Fibroblast of villous mesenchyme (primary cell): ENCODE results near the gene DNAJB2. TPM values are rescaled to one million over a fixed set of nuclear protein-coding genes. Genes with fewer than 3 reads are reported as not detected.
"Not testable (repeated sequence)": the region's sequence is repeated elsewhere in the genome, so short reads cannot be mapped to it uniquely, and the experiment has no call there.

ENCODE experiments used
- DNase-seq: peaks from one replicate; pipeline ENCODE4 v3.0.0-alpha.2; 2010; ENCODE audit warnings: low read depth
- H3K4me3 ChIP-seq: 2 replicates; pipeline ENCODE4 v1.5.1; 2011; ENCODE audit warnings: low read depth, mild to moderate bottlenecking, low read length
- total RNA-seq: library from RNA; depleted of rRNA; stranded (reverse); fragments of >200 nt; gene quantifications from 2 replicates; pipeline ENCODE4 v1.2.3, GENCODE V29; 2012
- TF ChIP-seq, protein P1 (sequence below): IDR thresholded peaks from 2 replicates; pipeline ENCODE4 v1.5.1; 2012; ENCODE audit warnings: low read depth, mild to moderate bottlenecking, low read length; ENCODE audit not compliant: insufficient read depth

Gene DNAJB2
- total RNA-seq, 1 donor, result 33.7 TPM

DNA sequence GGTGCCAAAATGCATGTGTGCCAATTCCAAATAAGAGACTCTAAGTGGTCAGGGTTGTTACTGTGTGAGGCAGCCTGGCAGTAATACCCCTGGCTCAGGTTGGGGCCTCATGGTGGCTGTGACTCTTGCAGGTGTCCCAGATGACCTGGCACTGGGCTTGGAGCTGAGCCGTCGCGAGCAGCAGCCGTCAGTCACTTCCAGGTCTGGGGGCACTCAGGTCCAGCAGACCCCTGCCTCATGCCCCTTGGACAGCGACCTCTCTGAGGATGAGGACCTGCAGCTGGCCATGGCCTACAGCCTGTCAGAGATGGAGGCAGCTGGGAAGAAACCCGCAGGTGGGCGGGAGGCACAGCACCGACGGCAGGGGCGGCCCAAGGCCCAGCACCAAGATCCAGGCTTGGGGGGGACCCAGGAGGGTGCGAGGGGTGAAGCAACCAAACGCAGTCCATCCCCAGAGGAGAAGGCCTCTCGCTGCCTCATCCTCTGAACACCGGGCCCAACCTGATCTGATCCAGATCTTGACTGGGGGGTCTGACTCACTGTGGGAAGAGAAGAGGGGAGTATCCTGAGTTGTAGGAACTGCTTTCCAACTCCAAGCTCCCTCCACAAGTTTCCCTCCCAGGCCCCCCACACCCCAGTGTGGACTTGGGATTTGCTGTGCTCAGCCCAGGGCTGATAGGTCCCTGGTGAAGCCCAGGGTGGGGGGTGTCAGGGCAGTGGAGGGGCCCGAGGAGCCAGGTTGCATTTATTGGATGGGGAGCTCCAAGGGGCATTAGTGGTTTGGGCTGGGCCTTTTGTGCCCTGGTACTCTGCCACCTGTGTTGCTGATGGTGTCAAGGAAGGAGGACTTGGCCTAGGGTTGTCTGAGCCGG, 5.6 kb downstream of the DNAJB2 start:
- no peak for DNase-seq
- H3K4me3 ChIP-seq, result no peak overlapping the region
- TF ChIP-seq, protein P1, sequence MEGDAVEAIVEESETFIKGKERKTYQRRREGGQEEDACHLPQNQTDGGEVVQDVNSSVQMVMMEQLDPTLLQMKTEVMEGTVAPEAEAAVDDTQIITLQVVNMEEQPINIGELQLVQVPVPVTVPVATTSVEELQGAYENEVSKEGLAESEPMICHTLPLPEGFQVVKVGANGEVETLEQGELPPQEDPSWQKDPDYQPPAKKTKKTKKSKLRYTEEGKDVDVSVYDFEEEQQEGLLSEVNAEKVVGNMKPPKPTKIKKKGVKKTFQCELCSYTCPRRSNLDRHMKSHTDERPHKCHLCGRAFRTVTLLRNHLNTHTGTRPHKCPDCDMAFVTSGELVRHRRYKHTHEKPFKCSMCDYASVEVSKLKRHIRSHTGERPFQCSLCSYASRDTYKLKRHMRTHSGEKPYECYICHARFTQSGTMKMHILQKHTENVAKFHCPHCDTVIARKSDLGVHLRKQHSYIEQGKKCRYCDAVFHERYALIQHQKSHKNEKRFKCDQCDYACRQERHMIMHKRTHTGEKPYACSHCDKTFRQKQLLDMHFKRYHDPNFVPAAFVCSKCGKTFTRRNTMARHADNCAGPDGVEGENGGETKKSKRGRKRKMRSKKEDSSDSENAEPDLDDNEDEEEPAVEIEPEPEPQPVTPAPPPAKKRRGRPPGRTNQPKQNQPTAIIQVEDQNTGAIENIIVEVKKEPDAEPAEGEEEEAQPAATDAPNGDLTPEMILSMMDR, result no peak

DNA sequence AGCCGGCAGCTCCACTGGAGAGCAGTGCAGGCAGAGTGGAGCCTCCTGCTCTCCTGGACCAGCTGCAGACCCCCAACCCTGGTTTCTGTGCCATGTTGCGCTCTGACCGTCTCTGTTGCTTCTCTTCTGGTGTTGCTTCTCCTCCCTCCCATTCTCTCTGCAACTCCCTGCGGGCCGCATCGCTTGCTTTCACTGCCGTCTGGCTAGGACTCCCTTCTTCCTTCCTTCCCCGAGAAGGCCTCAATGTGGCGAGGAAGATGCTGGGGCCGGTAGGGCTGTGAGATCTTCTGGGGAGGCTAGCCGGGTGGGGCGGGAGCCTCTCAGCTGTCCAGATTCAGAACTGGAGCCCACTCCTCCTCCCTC, 6.2 kb downstream of the DNAJB2 start:
- no peak overlapping the region for H3K4me3 ChIP-seq
- no peak for DNase-seq
- TF ChIP-seq, protein P1, result no peak

DNA sequence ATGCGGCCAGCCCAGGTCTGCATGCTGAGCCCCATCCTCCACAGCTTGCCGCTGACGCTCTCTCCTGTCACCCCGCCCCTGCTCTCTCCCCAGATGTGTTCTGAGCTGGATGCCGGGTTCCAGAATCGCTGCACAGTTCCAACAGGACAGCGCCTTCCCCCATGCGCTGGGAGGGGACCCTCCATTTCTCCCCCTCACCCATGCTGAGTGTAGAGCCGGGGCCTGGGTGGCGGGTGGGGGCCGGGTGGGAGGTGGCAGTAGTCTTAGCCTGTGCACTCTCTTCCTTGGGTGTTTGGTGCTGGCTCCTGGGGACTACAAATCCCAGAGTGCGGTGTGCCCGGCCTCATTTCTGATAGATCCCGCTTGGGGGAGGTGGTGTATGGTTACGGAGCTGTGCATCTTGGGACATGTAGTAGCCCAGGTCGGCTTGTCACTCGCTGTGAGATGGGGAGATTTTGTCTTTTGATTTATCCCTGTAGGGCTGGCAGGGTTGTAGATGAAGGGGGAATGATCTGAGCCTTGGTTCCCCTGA, 6.8 kb downstream of the DNAJB2 start:
- H3K4me3 ChIP-seq, result no peak overlapping the region
- peak; percentile 70 for DNase-seq
- TF ChIP-seq, protein P1, result no peak

DNA sequence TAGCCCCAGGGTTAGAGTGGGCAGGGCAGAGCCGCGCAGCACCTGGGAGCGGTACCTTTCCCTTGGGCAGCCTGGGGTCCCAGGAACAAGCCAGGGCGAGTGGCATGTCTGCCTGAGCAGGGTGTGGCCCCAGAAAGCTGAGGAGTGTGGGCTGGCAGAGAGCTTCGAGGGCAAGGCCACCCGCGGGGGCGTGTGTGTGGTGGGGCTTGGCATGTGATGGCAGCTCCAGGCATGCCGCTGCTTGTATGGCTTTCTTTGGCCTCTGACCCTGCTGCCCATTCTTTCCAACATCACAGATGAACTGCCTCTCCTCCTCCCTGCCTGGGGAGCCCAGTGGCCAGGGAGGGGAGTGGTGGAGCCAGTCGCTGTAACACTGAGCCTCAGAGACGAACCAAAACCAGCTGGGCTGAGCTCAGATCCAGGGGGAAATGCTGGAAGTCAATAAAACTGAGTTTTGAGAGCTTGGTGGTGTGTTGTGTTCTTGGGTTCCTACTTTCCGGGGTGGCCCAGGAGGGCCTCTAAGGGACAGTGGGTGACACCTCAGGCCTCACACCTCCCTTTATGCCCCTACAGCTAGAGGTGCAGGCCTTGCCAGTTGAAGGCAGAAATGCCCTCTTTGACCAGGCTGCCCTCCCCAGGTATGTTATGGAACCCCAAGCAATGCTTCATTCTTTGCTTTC, 7.4 kb downstream of the DNAJB2 start:
- TF ChIP-seq, protein P1, result no peak
- no peak overlapping the region for H3K4me3 ChIP-seq
- DNase-seq, result no peak

DNA sequence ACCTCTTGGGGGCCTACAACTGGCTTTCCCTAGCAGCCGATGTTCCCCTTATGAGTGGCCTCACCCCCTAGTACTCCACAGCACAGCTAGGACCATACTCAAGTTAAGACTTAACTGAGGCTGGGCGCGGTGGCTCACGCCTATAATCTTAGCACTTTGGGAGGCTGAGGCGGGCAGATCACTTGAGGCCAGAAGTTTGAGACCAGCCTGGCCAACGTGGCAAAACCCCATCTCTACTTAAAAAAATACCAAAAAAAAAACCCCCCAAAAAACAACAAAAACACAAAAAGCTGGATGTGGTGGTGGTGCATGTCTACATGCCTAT, 7.9 kb downstream of the DNAJB2 start:
- not testable (repeated sequence) for H3K4me3 ChIP-seq, DNase-seq

DNA sequence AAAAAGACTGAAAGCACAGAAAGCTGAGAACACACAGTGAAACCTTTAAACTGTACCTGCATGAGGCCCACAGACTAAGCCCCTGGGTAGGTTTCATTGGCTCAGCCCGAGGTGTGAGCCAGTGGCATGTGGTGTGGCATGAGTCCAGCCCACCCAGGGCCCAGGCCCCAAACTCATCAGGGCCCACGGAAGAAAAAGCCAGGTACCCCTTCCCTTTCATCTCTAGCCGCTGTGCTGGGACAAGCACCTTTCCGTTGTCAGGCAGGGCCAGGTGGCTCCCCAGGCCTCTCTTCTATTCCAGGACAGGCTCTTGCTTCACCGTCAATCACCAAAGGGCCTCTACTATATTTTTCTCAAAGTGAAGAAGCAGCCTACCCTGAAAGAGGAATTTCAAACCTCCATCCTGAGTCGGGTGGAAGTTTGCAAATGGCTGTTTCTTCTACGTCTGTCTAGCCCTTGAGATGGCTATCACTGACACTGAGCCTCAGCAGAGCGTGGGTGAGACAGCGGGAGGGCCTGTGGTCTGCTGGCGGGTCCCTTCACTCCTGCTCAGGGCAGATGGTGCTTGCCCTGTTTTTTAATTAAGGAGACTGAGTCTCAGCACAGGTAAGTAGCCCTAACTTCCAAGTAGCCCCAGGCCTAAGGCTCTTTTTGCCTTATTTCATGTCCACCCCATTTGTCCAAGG, 8.6 kb downstream of the DNAJB2 start:
- no peak for DNase-seq
- TF ChIP-seq, protein P1, result no peak
- H3K4me3 ChIP-seq, result no peak overlapping the region

DNA sequence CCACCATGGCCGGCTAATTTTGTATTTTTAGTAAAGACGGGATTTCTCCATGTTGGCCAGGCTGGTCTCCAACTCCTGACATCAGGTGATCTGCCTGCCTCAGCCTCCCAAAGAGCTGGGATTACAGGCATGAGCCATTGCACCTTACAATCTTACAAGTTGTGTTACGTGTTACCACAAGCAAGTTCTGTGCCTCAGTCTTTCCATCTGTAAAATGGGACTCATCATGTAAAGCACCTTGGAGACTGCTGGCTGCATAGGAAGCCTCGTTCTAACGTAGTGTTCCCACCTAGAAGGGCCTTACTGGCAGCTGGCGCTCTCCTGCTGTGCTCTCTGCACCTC, 10.0 kb downstream of the DNAJB2 start:
- DNase-seq, result no peak
- H3K4me3 ChIP-seq, result no peak overlapping the region
- TF ChIP-seq, protein P1, result no peak
